Upper lobe of left lung (tissue), 6 donors: Measurements from ENCODE around the gene GALNT13. TPM values are rescaled to one million over a fixed set of nuclear protein-coding genes. Genes with fewer than 3 reads are reported as not detected.

Experiments
- ATAC-seq, 2 donors: fragments of 200-7000 bp; cut with Tn5 transposase; one replicate each; pipeline ENCODE4 v1.9.1; 2022; ENCODE audit warnings: mild to moderate bottlenecking in 2 of 2, moderate library complexity in 2 of 2; ENCODE audit not compliant: low FRiP score in 2 of 2
- DNase-seq, 2 donors: peaks; one replicate each; pipeline ENCODE4 v3.0.0-alpha.2; 2019 to 2020
- H3K27ac ChIP-seq, 4 donors: fragments of 200-600 bp; sonication (generic); one replicate each; pipeline ENCODE4 v1.5.1; 2016 to 2019
- H3K27me3 ChIP-seq, 4 donors: fragments of 200-600 bp; sonication (generic); one replicate each; pipeline ENCODE4 v1.5.1; 2017 to 2019
- H3K36me3 ChIP-seq, 4 donors: fragments of 200-600 bp; sonication (generic); one replicate each; pipeline ENCODE4 v1.5.1; 2016 to 2019
- H3K4me1 ChIP-seq, 4 donors: fragments of 200-600 bp; sonication (generic); one replicate each; pipeline ENCODE4 v1.5.1; 2018 to 2019
- H3K4me3 ChIP-seq, 4 donors: fragments of 200-600 bp; sonication (generic); one replicate each; pipeline ENCODE4 v1.5.1; 2017 to 2019; ENCODE audit warnings: mild to moderate bottlenecking in 2 of 4, moderate library complexity in 1 of 4
- H3K9me3 ChIP-seq, 4 donors: fragments of 200-600 bp; sonication (generic); one replicate each; pipeline ENCODE4 v1.5.1; 2018 to 2019
- EP300 ChIP-seq, 4 donors: sonication (generic); formaldehyde crosslinking; IDR thresholded peaks; one replicate each; pipeline ENCODE4 v1.5.1; 2017; ENCODE audit warnings: antibody characterized with exemption in 4 of 4, control low read depth in 2 of 4
- POLR2A ChIP-seq, 4 donors: fragments of 450-650 bp; IDR thresholded peaks; one replicate each; pipeline ENCODE4 v1.5.1; 2016 to 2017; ENCODE audit warnings: antibody characterized with exemption in 4 of 4, mild to moderate bottlenecking in 2 of 4
- POLR2AphosphoS5 ChIP-seq, 2 donors: sonication (generic); formaldehyde crosslinking; IDR thresholded peaks; one replicate each; pipeline ENCODE4 v1.5.1; 2017; ENCODE audit warnings: antibody characterized with exemption in 2 of 2
- WGBS, 2 donors: methylation state at CpG; one replicate each; pipeline ENCODE4 v1.1.5; 2017 to 2018; 5-methylcytosine and 5-hydroxymethylcytosine counted together
- total RNA-seq, 6 donors: library from RNA; depleted of rRNA in 4 of 6; stranded (reverse); fragments of >200 nt in 4 of 6; gene quantifications; one replicate each; pipeline versions ENCODE4 v1.1.0 to v1.2.1, GENCODE V29; 2016 to 2021
- TF ChIP-seq, protein P1 (sequence below), 6 experiments: fragments of 450-650 bp in 4 of 6; fragments of 200-600 bp in 2 of 6; sonication (generic) in 2 of 6; IDR thresholded peaks; one replicate each; pipeline ENCODE4 v1.5.1; 2016 to 2019; ENCODE audit warnings: antibody characterized with exemption in 6 of 6
- donor health status: DM: no; HTN: no; CAD: no; lungs with moderate emphysema.
- donor health status: DM: no; HTN: yes; CAD: no; lungs with severe emphysema.

GALNT13 gene
- total RNA-seq, 6 donors from 2014 or later, result 1.6 to 4.1 (median 2.8) TPM

DNA sequence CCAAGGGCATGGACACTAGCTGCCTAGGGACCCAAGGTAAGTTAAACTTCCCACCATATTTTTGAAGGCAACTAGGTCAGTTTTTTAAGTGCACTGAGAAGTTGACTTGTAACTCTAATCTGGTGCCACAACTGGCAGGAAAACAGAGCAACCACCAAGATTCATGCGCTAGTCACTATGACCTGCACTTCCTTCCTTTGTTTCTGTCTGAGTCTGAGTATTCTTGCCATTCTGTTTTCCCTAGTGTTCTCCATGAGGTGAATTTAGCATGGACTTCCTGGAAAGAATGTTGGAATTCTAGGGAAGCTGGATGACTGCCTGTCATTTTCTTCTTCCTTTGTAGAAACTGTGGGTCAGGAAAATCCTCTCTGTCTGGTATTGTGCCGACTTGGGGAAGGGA lies 249.0 kb downstream of the GALNT13 start:
- WGBS, 2 donors, result 55% methylated on average over 2 of the region's 2 CpGs
- DNase-seq, result no peak

DNA sequence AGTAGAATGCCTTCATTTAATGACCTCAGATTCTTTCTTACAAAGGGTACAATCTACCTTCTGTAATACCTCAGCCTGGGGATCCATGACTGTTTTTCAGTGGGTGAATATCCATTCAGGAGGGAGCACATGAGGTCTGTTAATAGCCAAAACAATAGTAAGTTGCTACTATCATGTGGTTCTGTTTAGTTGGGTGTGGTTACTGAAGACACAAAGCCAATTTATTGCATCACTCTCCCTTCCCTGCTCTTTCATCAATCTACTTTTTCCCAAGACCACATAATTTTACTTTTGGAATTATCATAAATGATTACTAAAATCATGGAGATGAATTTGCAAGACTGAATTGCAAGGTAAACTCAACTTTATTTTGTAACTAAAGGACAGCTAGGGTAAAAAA lies 254.2 kb downstream of the GALNT13 start:
- Histone ChIP-seq H3K27ac (no peak overlapping the region), H3K27me3 (no peaks in the 10 kb centered on the region), H3K9me3 (no peaks in the 10 kb centered on the region), H3K4me3 (no peak overlapping the region), H3K4me1 (no peaks in the 10 kb centered on the region), H3K36me3 (no peaks in the 10 kb centered on the region)
- ATAC-seq (peak in 1 of 2 donors; percentile 71), DNase-seq (no peak)
- TF ChIP-seq EP300 (IDR thresholded peaks at IDR 0.05), result no peak
- TF ChIP-seq, protein P1, sequence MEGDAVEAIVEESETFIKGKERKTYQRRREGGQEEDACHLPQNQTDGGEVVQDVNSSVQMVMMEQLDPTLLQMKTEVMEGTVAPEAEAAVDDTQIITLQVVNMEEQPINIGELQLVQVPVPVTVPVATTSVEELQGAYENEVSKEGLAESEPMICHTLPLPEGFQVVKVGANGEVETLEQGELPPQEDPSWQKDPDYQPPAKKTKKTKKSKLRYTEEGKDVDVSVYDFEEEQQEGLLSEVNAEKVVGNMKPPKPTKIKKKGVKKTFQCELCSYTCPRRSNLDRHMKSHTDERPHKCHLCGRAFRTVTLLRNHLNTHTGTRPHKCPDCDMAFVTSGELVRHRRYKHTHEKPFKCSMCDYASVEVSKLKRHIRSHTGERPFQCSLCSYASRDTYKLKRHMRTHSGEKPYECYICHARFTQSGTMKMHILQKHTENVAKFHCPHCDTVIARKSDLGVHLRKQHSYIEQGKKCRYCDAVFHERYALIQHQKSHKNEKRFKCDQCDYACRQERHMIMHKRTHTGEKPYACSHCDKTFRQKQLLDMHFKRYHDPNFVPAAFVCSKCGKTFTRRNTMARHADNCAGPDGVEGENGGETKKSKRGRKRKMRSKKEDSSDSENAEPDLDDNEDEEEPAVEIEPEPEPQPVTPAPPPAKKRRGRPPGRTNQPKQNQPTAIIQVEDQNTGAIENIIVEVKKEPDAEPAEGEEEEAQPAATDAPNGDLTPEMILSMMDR (IDR thresholded peaks at IDR 0.05), result no peak
- TF ChIP-seq POLR2A (IDR thresholded peaks at IDR 0.05), result no peak
- TF ChIP-seq POLR2AphosphoS5 (IDR thresholded peaks at IDR 0.05), result no peak

More for the DNA sequence above, 249.0 kb downstream of the GALNT13 start:
- Histone ChIP-seq H3K4me3 (no peak overlapping the region), H3K4me1 (no peaks in the 10 kb centered on the region), H3K9me3 (peaks cover 0 to 15% (median under 1%) of the 10 kb centered on the region in 4 donors), H3K27me3 (no peaks in the 10 kb centered on the region), H3K36me3 (no peaks in the 10 kb centered on the region), H3K27ac (no peak overlapping the region)
- TF ChIP-seq POLR2A (IDR thresholded peaks at IDR 0.05) (no peak), POLR2AphosphoS5 (IDR thresholded peaks at IDR 0.05) (no peak), EP300 (IDR thresholded peaks at IDR 0.05) (no peak)
- TF ChIP-seq, protein P1 (IDR thresholded peaks at IDR 0.05), result no peak
- ATAC-seq, result no peak

DNA sequence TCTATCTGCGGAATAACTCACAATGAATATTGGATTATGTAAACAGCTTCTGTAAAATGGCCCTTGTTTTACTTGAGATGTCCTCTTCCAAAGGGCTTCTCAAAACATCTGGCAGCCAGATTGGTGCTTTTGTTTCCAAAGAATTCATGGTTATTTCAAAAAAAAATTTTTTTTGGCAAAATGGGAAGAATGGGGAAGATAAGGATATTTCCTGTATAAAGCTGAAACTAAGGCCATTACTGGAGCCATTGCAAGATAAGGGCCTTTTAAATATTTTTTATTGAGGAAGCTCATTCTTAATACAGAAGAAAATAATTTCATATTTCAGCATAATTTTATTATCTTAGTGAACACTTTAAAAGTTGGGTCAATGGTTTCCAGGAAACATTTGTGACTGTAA lies 259.1 kb downstream of the GALNT13 start:
- H3K4me3 ChIP-seq, result no peak overlapping the region
- H3K27ac ChIP-seq, result no peak overlapping the region
- no peaks in the 10 kb centered on the region for H3K27me3 ChIP-seq
- no peak for TF ChIP-seq POLR2A (IDR thresholded peaks at IDR 0.05)
- TF ChIP-seq POLR2AphosphoS5 (IDR thresholded peaks at IDR 0.05), result no peak
- TF ChIP-seq, protein P1 (IDR thresholded peaks at IDR 0.05), result no peak
- no peak for TF ChIP-seq EP300 (IDR thresholded peaks at IDR 0.05)
- H3K36me3 ChIP-seq, result no peaks in the 10 kb centered on the region
- no peaks in the 10 kb centered on the region for H3K4me1 ChIP-seq
- DNase-seq (no peak), ATAC-seq (peak in 1 of 2 donors; percentile 32)
- 81 to 92% methylated on average over 1 of the region's 1 CpG for whole genome bisulfite sequencing, 2 donors
- no peaks in the 10 kb centered on the region for H3K9me3 ChIP-seq

DNA sequence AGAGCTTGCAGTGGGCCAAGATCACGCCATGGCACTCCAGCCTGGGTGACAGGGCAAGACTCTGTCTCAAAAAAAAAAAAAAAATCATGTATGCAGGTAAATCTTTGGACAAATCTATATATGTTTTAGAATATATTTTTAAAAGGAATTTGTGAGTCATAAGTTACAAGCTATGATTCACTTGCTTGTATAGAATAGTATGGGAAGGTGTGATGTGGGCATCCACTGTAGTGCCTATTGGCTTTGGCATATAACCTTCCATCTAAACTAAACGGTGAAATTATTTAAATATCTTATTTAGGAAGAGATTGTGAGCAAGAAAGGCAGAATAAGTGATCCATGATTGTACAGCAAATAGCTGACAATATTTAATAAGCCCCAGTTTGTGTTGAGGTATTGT lies 261.1 kb downstream of the GALNT13 start:
- Histone ChIP-seq H3K36me3 (no peaks in the 10 kb centered on the region), H3K4me1 (no peaks in the 10 kb centered on the region), H3K9me3 (no peaks in the 10 kb centered on the region), H3K4me3 (no peak overlapping the region), H3K27me3 (no peaks in the 10 kb centered on the region), H3K27ac (no peak overlapping the region)
- no peak for ATAC-seq
- no peak for DNase-seq
- TF ChIP-seq POLR2A (IDR thresholded peaks at IDR 0.05) (no peak), POLR2AphosphoS5 (IDR thresholded peaks at IDR 0.05) (no peak), EP300 (IDR thresholded peaks at IDR 0.05) (no peak)
- TF ChIP-seq, protein P1 (IDR thresholded peaks at IDR 0.05), result no peak
- WGBS, 2 donors, result 82 to 91% methylated on average over 2 of the region's 2 CpGs

DNA sequence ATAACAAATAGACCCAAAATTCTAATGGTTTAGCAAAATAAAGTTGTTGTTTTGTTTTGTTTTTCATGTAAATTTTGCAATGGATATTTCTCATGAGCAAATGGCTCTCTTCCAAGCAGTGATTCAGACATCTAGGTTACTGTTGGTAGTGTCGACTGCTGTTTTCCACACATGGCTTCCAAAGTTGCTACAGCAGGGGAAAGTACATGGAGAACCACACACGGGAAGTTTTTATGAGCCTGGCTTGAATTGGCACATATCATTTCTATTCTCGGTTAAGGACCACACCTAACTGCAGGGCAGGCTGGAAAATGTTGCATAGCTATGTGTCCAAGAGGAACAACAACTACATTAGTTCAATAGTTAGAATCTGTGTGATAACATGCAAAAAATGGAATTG lies 262.1 kb downstream of the GALNT13 start:
- H3K27me3 ChIP-seq, result no peaks in the 10 kb centered on the region
- H3K4me1 ChIP-seq, result no peaks in the 10 kb centered on the region
- WGBS, 2 donors, result 75 to 96% methylated on average over 3 of the region's 3 CpGs
- no peak for TF ChIP-seq EP300 (IDR thresholded peaks at IDR 0.05)
- TF ChIP-seq POLR2AphosphoS5 (IDR thresholded peaks at IDR 0.05), result no peak
- no peak for TF ChIP-seq POLR2A (IDR thresholded peaks at IDR 0.05)
- TF ChIP-seq, protein P1 (IDR thresholded peaks at IDR 0.05), result no peak
- H3K36me3 ChIP-seq, result no peaks in the 10 kb centered on the region
- no peak overlapping the region for H3K4me3 ChIP-seq
- DNase-seq (no peak), ATAC-seq (peak in 1 of 2 donors; percentile 54)
- no peak overlapping the region for H3K27ac ChIP-seq
- no peaks in the 10 kb centered on the region for H3K9me3 ChIP-seq
